CD4-positive, alpha-beta T cell (primary cell): ENCODE data around the gene TBX18. TPM values are rescaled to one million over a fixed set of nuclear protein-coding genes. Genes with fewer than 3 reads are reported as not detected.

Experiments
- ATAC-seq: fragments of 200-7000 bp; cut with Tn5 transposase; one replicate; pipeline ENCODE4 v1.10.0; 2022; ENCODE audit warnings: mild to moderate bottlenecking; ENCODE audit not compliant: poor library complexity
- CTCF ChIA-PET: fragments of 350-600 bp; sonication (Branson Sonifier 250); formaldehyde crosslinking; loops from one replicate; lab custom pipeline; 2021; ENCODE audit warnings: antibody characterized with exemption, inconsistent platforms; lab: Charles Lee
- POLR2A ChIA-PET: fragments of 350-600 bp; sonication (Branson Sonifier 250); formaldehyde crosslinking; loops from one replicate; lab custom pipeline; 2021; ENCODE audit warnings: antibody characterized with exemption, inconsistent platforms; lab: Charles Lee
- DNase-seq, 14 experiments: peaks; one replicate each; pipeline ENCODE4 v3.0.0-alpha.2; 2013 to 2020; ENCODE audit warnings: mixed read lengths in 2 of 14
- H3K27ac ChIP-seq, 2 donors: one replicate each; pipeline versions ENCODE4 v1.5.1 to v1.7.0; 2013; ENCODE audit warnings: low read length in 2 of 2, low read depth in 1 of 2, mild to moderate bottlenecking in 1 of 2
- H3K27me3 ChIP-seq, 2 experiments: 1 replicate in 1 of 2; 2 replicates in 1 of 2; pipeline versions ENCODE4 v1.6.1 to v1.7.0; 2013; ENCODE audit warnings: low read length in 2 of 2, control low read depth in 1 of 2, mild to moderate bottlenecking in 1 of 2, moderate library complexity in 1 of 2; ENCODE audit not compliant: insufficient read depth in 2 of 2, control insufficient read depth in 1 of 2
- H3K36me3 ChIP-seq: one replicate; pipeline ENCODE4 v1.6.1; 2013; ENCODE audit warnings: low read length, control low read depth; ENCODE audit not compliant: insufficient read depth
- H3K4me1 ChIP-seq: one replicate; pipeline ENCODE4 v1.6.1; 2013; ENCODE audit warnings: low read length, control low read depth; ENCODE audit not compliant: insufficient read depth
- H3K4me3 ChIP-seq: one replicate; pipeline ENCODE4 v1.5.1; 2013; ENCODE audit warnings: mild to moderate bottlenecking, low read length, moderate library complexity
- H3K9me3 ChIP-seq, 2 experiments: 1 replicate in 1 of 2; 2 replicates in 1 of 2; pipeline versions ENCODE4 v1.6.1 to v1.7.0; 2013; ENCODE audit warnings: low read length in 2 of 2, mild to moderate bottlenecking in 2 of 2, control low read depth in 1 of 2, moderate library complexity in 1 of 2; ENCODE audit not compliant: control insufficient read depth in 1 of 2, insufficient read depth in 1 of 2
- H3K27ac Mint-ChIP-seq: one replicate; pipeline ENCODE4 v1.8.0; 2020; ENCODE audit warnings: mixed read lengths
- H3K27me3 Mint-ChIP-seq: one replicate; pipeline ENCODE4 v1.8.0; 2021; ENCODE audit warnings: mixed read lengths
- H3K36me3 Mint-ChIP-seq: one replicate; pipeline ENCODE4 v1.8.0; 2021; ENCODE audit warnings: low read depth, mixed read lengths
- H3K4me1 Mint-ChIP-seq: one replicate; pipeline ENCODE4 v1.8.0; 2021; ENCODE audit warnings: low read depth, mixed read lengths
- H3K4me3 Mint-ChIP-seq: one replicate; pipeline ENCODE4 v1.8.0; 2020; ENCODE audit warnings: mild to moderate bottlenecking, mixed read lengths
- H3K9me3 Mint-ChIP-seq: one replicate; pipeline ENCODE4 v1.8.0; 2020; ENCODE audit warnings: mixed read lengths
- intact Hi-C, 2 experiments: fragments of 100-400 bp; cut with DNase I in 1 of 2; cut with micrococcal nuclease in 1 of 2; formaldehyde crosslinking; loops; one replicate each; pipeline versions ENCODE4 v1.15.1 to v1.9.0; 2023 to 2025; cut with DNase I, micrococcal nuclease
- polyA plus RNA-seq, 2 donors: library from polyadenylated mRNA; unstranded; fragments of 120-200 nt; gene quantifications; one replicate each; pipeline ENCODE4 v1.2.1, GENCODE V29; 2013
- total RNA-seq, 174 experiments: library from RNA in 2 of 174; stranded (reverse) in 2 of 174; gene quantifications; one replicate each; pipeline ENCODE4 v1.2.3 and lab custom pipeline; 2021 to 2026
- TF ChIP-seq, protein P1 (sequence below): fragments of 200-600 bp; IDR thresholded peaks from one replicate; pipeline ENCODE4 v1.8.0; 2022; ENCODE audit warnings: antibody characterized with exemption, mild to moderate bottlenecking

Gene TBX18
- total RNA-seq (not detected), total RNA-seq (lab: John Stamatoyannopoulos, UW) (0 to 0.10 (median 0) reads per million in 172 experiments)
- not detected for polyA plus RNA-seq (2013, experiment 1 of 2)
- polyA plus RNA-seq (2013, experiment 2 of 2), result 0.29 TPM

DNA sequence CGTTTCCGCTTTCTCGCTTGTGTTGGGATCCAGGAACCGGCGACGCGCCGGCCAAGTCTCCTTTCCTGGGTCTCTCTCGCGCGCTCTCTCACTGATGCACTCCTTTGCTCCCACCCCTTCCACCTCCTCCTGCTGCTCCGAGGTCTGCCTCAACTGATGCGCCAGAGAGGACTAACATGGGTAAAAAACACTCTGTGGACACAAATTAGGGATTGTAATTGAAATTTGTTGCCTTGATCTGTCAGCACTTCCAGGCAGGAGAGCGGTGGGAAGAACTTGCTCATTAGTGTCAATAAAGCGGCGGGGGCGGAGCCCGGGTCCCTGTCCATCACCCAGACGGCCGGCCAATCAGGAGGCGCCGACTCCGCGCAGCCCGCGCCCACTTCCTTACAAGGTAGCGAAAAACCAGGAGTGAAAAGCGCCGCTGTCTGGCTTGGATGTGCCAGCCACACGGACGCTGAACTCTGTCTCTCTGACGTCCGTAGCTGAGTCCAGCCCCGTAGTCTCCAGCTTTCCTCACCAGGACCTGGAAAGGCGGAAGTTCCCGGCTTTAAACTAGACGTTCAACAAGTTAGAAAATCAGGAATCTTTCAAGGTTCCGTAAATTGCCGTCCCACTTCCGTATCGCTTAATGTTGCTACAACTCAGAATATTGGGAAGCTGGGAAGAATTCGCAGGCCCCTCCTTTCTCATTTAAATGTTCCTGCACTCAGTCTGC lies at the start of gene TBX18:
Gene TBX18 (minus strand): TSS at position 267 of the 718 bp plus-strand sequence. CDS start 417 bp downstream, outside the sequence.
- Mint-ChIP-seq H3K27me3 (peaks cover 75% of the 10 kb centered on the region), H3K27ac (no peak within 1 kb of the TSS), H3K4me3 (peak within 1 kb of the TSS; percentile 31), H3K9me3 (no peaks in the 10 kb centered on the region), H3K4me1 (peaks cover 9% of the 10 kb centered on the region), H3K36me3 (no peaks in the 10 kb centered on the region)
- CTCF ChIA-PET, result no interaction called here
- peaks cover 5% of the 10 kb centered on the region for H3K4me1 ChIP-seq
- H3K4me3 ChIP-seq, result no peak within 1 kb of the TSS
- intact Hi-C loops, result no loop called here
- no peak within 1 kb of the TSS for H3K27ac ChIP-seq
- peak in 1 of 14 experiments; percentile 1 for DNase-seq
- no peak for ATAC-seq
- peaks cover 59 to 73% of the 10 kb centered on the region in 2 experiments for H3K27me3 ChIP-seq
- H3K9me3 ChIP-seq, result peaks cover 0 to 47% of the 10 kb centered on the region in 2 experiments
- TF ChIP-seq, protein P1, sequence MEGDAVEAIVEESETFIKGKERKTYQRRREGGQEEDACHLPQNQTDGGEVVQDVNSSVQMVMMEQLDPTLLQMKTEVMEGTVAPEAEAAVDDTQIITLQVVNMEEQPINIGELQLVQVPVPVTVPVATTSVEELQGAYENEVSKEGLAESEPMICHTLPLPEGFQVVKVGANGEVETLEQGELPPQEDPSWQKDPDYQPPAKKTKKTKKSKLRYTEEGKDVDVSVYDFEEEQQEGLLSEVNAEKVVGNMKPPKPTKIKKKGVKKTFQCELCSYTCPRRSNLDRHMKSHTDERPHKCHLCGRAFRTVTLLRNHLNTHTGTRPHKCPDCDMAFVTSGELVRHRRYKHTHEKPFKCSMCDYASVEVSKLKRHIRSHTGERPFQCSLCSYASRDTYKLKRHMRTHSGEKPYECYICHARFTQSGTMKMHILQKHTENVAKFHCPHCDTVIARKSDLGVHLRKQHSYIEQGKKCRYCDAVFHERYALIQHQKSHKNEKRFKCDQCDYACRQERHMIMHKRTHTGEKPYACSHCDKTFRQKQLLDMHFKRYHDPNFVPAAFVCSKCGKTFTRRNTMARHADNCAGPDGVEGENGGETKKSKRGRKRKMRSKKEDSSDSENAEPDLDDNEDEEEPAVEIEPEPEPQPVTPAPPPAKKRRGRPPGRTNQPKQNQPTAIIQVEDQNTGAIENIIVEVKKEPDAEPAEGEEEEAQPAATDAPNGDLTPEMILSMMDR, result no peak
- no peaks in the 10 kb centered on the region for H3K36me3 ChIP-seq
- POLR2A ChIA-PET, result no interaction called here

DNA sequence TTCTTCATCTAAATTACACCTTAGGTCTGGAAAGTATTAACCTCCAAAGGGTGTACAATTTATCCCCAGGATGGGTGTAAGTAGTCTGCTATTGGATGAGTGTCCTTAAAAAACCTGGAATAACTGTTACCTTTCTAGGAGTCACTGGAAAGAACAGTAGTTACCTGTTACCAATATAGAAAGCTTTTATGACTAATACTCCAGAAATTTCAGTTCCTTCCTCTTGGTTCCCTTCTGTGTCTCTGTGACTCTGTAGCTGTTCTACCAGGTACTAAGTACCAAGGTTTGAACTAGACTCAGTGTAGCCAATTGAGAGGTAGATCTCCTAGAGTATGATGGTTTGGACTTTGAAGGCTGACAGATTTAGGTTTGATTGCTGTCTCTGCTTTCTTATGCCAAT lies 47.0 kb upstream of the TBX18 start:
- no peaks in the 10 kb centered on the region for H3K36me3 Mint-ChIP-seq
- POLR2A ChIA-PET, result no interaction called here
- intact Hi-C loops, result no loop called here
- H3K27ac Mint-ChIP-seq, result no peak overlapping the region
- no peaks in the 10 kb centered on the region for H3K4me1 Mint-ChIP-seq
- no peak overlapping the region for H3K27ac ChIP-seq
- DNase-seq, result no peak
- no peaks in the 10 kb centered on the region for H3K4me1 ChIP-seq
- peaks cover 4% of the 10 kb centered on the region for H3K9me3 Mint-ChIP-seq
- ATAC-seq, result no peak
- H3K27me3 ChIP-seq, result no peaks in the 10 kb centered on the region
- H3K4me3 ChIP-seq, result no peak overlapping the region
- CTCF ChIA-PET, result no interaction called here
- no peaks in the 10 kb centered on the region for H3K9me3 ChIP-seq
- no peaks in the 10 kb centered on the region for H3K27me3 Mint-ChIP-seq
- no peaks in the 10 kb centered on the region for H3K36me3 ChIP-seq
- H3K4me3 Mint-ChIP-seq, result no peak overlapping the region
- TF ChIP-seq, protein P1, result no peak

DNA sequence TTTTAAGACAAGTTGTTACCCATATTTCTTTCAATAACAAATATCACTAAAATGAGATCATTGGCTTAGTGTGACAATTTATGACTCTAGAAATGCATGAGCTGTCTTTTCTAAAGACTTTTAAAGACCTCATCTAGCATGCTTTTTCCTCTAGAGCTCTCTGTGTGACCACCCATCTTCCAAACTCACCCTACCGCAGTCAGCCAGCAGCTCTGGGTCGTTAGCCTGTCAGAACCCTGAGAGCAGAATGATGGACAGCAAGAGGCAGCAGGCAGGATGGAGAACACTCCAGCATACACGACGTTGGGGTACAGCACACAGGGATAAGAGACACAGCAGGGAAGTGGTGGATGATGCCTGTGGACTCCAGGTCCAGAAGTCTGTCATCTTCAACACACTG lies 45.1 kb upstream of the TBX18 start:
- Histone ChIP-seq H3K27ac (no peak overlapping the region), H3K36me3 (no peaks in the 10 kb centered on the region), H3K4me1 (no peaks in the 10 kb centered on the region), H3K4me3 (no peak overlapping the region), H3K27me3 (no peaks in the 10 kb centered on the region), H3K9me3 (no peaks in the 10 kb centered on the region)
- peaks cover 6% of the 10 kb centered on the region for H3K9me3 Mint-ChIP-seq
- ChIA-PET POLR2A (no interaction called here), CTCF (no interaction called here)
- no peaks in the 10 kb centered on the region for H3K27me3 Mint-ChIP-seq
- TF ChIP-seq, protein P1, result no peak
- DNase-seq, result no peak
- no peak for ATAC-seq
- no peak overlapping the region for H3K27ac Mint-ChIP-seq
- intact Hi-C loops, result no loop called here
- no peaks in the 10 kb centered on the region for H3K36me3 Mint-ChIP-seq
- H3K4me1 Mint-ChIP-seq, result no peaks in the 10 kb centered on the region
- no peak overlapping the region for H3K4me3 Mint-ChIP-seq
